K562 (cell line): Measurements from ENCODE around the gene GBP7. TPM values are rescaled to one million over a fixed set of nuclear protein-coding genes. Genes with fewer than 3 reads are reported as not detected.

Source experiments
- BRF2 ChIP-seq: IDR thresholded peaks from 3 replicates; pipeline ENCODE4 v1.6.1; 2011; ENCODE audit warnings: borderline replicate concordance, mild to moderate bottlenecking; ENCODE audit not compliant: insufficient read length, insufficient read depth
- CREB3L1 ChIP-seq: fragments of 450-650 bp; IDR thresholded peaks from 2 replicates; pipeline ENCODE4 v1.6.1; 2014; ENCODE audit warnings: low read depth, mild to moderate bottlenecking, moderate library complexity, borderline replicate concordance
- HNRNPH1 ChIP-seq: fragments of 200-400 bp; formaldehyde crosslinking; optimal IDR thresholded peaks from 2 replicates; pipeline ENCODE3; 2017; ENCODE audit warnings: low read depth, mild to moderate bottlenecking, low read length, moderate library complexity
- JUNB ChIP-seq: fragments of 450-650 bp; formaldehyde crosslinking; conservative IDR thresholded peaks from 2 replicates; pipeline ENCODE4 v1.4.0; 2020; ENCODE audit warnings: mild to moderate bottlenecking
- JUND ChIP-seq, 2 experiments: IDR thresholded peaks; 2 replicates in 1 of 2; 3 replicates in 1 of 2; pipeline ENCODE4 v1.6.1; 2011; ENCODE audit warnings: borderline replicate concordance in 2 of 2, low read depth in 2 of 2, low read length in 2 of 2, improper control_type of control experiment in 1 of 2, missing biosample characterization in 1 of 2, missing genetic modification characterization in 1 of 2, missing genetic modification reagents in 1 of 2
- MTA1 ChIP-seq: fragments of 450-650 bp; IDR thresholded peaks from 2 replicates; pipeline ENCODE4 v1.6.1; 2017; ENCODE audit warnings: borderline replicate concordance
- RREB1 ChIP-seq: fragments of 250-450 bp; sonication (Bioruptor Pico); IDR thresholded peaks from 2 replicates; pipeline ENCODE4 v1.4.0; 2020
- SMAD2 ChIP-seq: fragments of 150-350 bp; IDR thresholded peaks from 2 replicates; pipeline ENCODE4 v1.6.1; 2014; ENCODE audit warnings: low read depth, mild to moderate bottlenecking, low read length
- TFE3 ChIP-seq: fragments of 450-650 bp; formaldehyde crosslinking; IDR thresholded peaks from 2 replicates; pipeline ENCODE4 v1.4.0; 2020; ENCODE audit warnings: mild to moderate bottlenecking, mixed read lengths
- ZBTB49 ChIP-seq: sonication (generic); formaldehyde crosslinking; IDR thresholded peaks from 2 replicates; pipeline ENCODE4 v1.8.0; 2022; ENCODE audit warnings: missing genetic modification reagents, mild to moderate bottlenecking, borderline replicate concordance
- ZNF316 ChIP-seq: fragments of 450-650 bp; IDR thresholded peaks from 2 replicates; pipeline ENCODE4 v1.6.1; 2016
- ZNF780A ChIP-seq: fragments of 250-450 bp; sonication (Bioruptor Pico); IDR thresholded peaks from 2 replicates; pipeline ENCODE4 v1.5.0; 2021; ENCODE audit warnings: mild to moderate bottlenecking
- polyA plus RNA-seq, 8 experiments: library from polyadenylated mRNA; depleted of rRNA in 4 of 8; stranded (reverse) in 5 of 8; unstranded in 3 of 8; fragments of >200 nt; fragmentation: Nextera tagmentation in 2 of 8; fragmentation: Illumina TruSeq in 1 of 8; extraction: Ambion mirVana in 2 of 8; extraction: Trizol in 1 of 8; gene quantifications; 2 replicates each; pipeline versions ENCODE4 v1.2.1 to v1.2.3, GENCODE V29; 2011 to 2014; ENCODE audit warnings: inconsistent platforms in 1 of 8, missing spikeins in 1 of 8
- total RNA-seq, 7 experiments: library from RNA; depleted of rRNA in 6 of 7; stranded (reverse); fragments of >200 nt in 6 of 7; fragmentation: Illumina TruSeq in 2 of 7; extraction: Trizol in 2 of 7; gene quantifications; 2 replicates each; pipeline versions ENCODE4 v1.2.1 to v1.2.3, GENCODE V29; 2011 to 2021; ENCODE audit warnings: low replicate concordance in 1 of 7

The GBP7 gene
- total and polyA plus RNA-seq, 9 of the 15 experiments (the other 6 are each of a cell fraction or from before 2014, with no cell fraction given), result 0.03 TPM; not detected in 8

- TF ChIP-seq TFE3 (CRISPR knock-in tag) (no peak), CREB3L1 (no peak), JUND (IDR thresholded peaks at IDR 0.05; ENCODE audit: borderline replicate concordance, low read depth, low read length) (peak; percentile 93), JUND (tag; IDR thresholded peaks at IDR 0.05; ENCODE audit: borderline replicate concordance, low read depth, low read length) (peak; percentile 94; the same call in 2 of the 3 replicates), ZNF780A (CRISPR knock-in tag) (no peak), RREB1 (CRISPR knock-in tag) (no peak), JUNB (no peak), SMAD2 (no peak), ZBTB49 (CRISPR knock-in tag) (no peak), HNRNPH1 (no peak), MTA1 (no peak), ZNF316 (no peak), BRF2 (no peak)
Measured at GRCh38 chr1:89125913-89126580, 49.8 kb downstream of the GBP7 start, which contains the start of gene GBP2 (continued).
